ENCODE results near the gene ATXN7.

ATXN7 gene

DNA sequence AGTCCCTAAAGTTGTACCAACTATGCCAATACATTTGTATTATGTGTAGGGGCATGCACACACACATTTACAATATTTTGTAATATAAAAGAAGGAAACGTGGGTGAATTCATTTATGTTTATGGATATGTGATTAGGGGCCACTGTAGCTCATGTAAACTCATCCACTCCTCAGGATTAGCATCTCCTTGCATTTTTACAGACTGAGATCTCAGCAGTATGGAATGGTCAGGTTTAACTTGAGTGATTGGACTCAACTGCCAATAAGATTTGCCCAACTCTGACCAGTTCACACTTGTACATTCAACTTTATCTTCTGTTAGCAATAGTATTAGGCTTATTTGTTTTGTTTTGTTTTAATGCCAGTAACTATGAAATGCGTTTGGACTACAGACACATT, 123.2 kb downstream of the ATXN7 start:
- no peak for DNase-seq (ENCODE audit: low read depth in 2 of 2)

- no peak for DNase-seq (ENCODE audit: low read depth in 2 of 2)
Observed at GRCh38 chr3:63988943-63989342, 125.3 kb downstream of the ATXN7 start.

- no peak for DNase-seq (ENCODE audit: low read depth in 2 of 2)
Observed at GRCh38 chr3:63990204-63990603, 126.5 kb downstream of the ATXN7 start.

GRCh38 chr3:63990733-63991132, 127.1 kb downstream of the ATXN7 start:
- no peak for DNase-seq (ENCODE audit: low read depth in 2 of 2)

DNA sequence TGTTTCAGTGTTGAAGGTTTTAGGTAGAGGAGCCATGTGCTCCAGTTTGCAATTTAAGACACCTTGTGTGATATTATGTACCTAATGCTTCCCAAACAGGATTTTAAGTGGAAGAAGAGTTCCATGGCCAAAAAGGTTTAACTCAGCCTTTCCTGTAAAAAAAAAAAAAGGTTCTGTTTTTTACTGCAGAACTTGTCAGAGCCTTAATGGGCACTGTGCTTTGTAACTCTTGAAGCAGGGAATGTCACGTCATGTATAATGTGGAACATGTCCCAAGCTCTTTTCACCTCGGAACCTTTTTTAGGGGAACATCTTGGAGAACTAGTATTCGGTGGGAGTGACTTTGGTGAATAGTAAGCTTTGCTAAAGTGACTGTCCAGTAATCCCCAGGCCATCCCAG, 128.0 kb downstream of the ATXN7 start:
- DNase-seq (ENCODE audit: low read depth in 2 of 2): no peak

GRCh38 chr3:63992516-63993209, 129.0 kb downstream of the ATXN7 start:
- no peak for DNase-seq (ENCODE audit: low read depth in 2 of 2)

- peak; percentile 53 to 61 for DNase-seq (ENCODE audit: low read depth in 2 of 2)
Observed at GRCh38 chr3:63993653-63994079, 130.0 kb downstream of the ATXN7 start.

- no peak for DNase-seq (ENCODE audit: low read depth in 2 of 2)
Observed at GRCh38 chr3:63995086-63995485, 131.4 kb downstream of the ATXN7 start.

DNA sequence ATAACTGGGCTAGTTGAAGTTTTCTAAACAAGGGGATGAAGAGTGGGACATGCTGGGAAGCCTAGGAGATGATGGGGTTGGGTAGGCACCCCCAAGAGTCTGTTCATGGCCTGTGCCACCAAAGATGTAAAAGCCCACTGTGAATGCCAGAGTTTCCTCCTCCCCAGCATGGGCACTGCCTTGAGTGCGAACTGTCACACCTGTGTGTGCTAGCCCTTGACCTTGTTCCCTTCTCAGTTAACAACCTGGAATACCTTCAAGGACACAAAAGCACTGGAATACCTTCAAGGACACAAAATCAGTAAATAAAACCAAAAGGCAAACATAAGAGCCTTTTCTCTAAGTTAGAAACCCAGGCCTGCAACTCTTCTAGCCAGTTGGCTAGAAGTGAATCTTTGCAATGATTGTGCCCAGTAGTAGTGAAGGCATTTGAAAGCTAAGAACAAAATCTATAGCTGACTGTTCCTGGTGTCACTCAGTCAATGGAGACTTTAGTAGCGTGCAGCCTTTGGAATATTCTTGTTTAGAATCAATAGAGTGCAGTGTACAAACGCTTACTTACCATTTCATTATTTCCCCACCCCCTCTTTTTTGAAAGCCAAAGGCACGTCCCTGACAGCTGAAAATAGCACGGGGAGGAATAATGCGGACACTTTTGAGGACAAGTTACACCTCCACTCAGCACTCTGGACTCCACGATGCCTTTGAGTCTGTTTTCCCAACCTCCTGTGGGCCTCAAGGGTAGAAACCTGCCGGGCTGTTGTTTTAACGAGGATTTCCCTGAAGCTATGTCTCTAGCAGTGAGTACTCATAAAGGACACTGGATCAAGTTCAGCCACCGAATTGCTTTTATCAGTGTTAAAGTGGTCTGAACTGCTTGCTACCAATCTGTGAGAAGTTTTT, 135.4 kb downstream of the ATXN7 start:
- no peak for DNase-seq (ENCODE audit: low read depth in 2 of 2)

- no peak for DNase-seq (ENCODE audit: low read depth in 2 of 2)
Observed at GRCh38 chr3:64000453-64001055, 136.9 kb downstream of the ATXN7 start.

DNA sequence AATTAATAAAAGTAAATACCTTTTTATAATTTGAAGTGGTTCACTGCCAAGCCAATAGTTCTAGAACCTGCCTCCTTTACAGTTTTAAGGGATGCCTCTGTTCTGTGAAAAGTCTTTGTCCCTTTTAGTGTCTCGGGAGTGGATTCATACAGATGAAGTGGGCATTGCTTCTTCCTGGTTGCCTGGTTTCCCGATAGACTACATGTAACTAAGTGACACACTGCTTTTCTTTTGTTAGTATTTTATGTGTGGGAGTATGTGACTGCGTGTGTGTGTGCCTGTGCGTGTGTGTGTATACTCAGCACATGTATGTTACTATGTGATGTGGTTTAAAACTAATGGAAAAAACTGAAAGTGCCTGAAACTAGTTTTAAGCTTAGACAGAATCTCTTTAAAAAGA, 138.6 kb downstream of the ATXN7 start:
- no peak for DNase-seq (ENCODE audit: low read depth in 2 of 2)

GRCh38 chr3:64003589-64003988, 139.9 kb downstream of the ATXN7 start:
- DNase-seq (ENCODE audit: low read depth in 2 of 2): no peak

GRCh38 chr3:64008017-64008416, 144.3 kb downstream of the ATXN7 start:
- DNase-seq (ENCODE audit: low read depth in 2 of 2): no peak

GRCh38 chr3:64008487-64009351, 145.1 kb downstream of the ATXN7 start:
- DNase-seq (ENCODE audit: low read depth in 2 of 2): no peak

DNA sequence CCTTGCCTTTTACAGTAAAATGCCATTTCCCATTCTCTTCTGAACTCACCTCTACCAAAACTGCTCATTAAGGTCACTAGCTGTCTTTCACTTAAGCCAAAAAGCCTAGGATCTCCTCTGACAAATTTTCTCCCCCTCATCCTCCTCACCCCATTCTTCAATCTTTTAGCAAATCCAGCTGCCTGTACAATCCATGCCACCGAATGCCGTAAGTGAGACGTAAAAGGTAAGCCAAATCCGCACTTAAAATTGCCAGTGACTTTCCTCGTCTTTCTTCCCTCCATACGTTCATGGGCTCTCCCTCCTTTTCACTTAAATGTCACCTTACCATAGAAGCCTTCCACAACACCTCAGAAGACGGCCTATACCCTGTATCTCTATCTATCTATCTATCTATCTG, 145.9 kb downstream of the ATXN7 start:
- no peak for DNase-seq (ENCODE audit: low read depth in 2 of 2)

GRCh38 chr3:64010199-64010598, 146.5 kb downstream of the ATXN7 start:
- DNase-seq (ENCODE audit: low read depth in 2 of 2): no peak

- no peak for DNase-seq (ENCODE audit: low read depth in 2 of 2)
Observed at GRCh38 chr3:64011685-64012084, 148.0 kb downstream of the ATXN7 start.

GRCh38 chr3:64016941-64017620, 153.4 kb downstream of the ATXN7 start:
- no peak for DNase-seq (ENCODE audit: low read depth in 2 of 2)

DNA sequence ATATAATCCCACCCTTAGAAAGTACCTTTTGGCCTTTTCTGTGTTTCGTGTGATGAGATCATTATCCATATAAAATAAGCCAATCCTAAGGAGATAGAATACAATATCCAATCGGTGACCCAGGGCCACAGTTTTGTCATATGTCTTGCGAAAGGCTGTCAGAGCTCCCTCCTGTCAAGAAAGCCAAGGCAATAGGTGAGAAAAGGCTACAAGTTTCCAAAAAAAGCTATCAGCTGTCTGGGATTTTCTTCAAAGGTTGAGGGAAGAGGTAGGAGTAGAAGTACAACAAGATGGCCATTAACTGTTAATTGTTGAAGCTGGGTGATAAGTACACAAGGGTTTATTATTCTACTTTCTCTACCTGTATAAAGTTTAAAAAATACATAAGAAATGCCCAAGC, 155.6 kb downstream of the ATXN7 start:
- DNase-seq (ENCODE audit: low read depth in 2 of 2): no peak

- no peak for DNase-seq (ENCODE audit: low read depth in 2 of 2)
Observed at GRCh38 chr3:64019879-64020278, 156.2 kb downstream of the ATXN7 start.

- DNase-seq (ENCODE audit: low read depth in 2 of 2): no peak
Observed at GRCh38 chr3:64021922-64022321, 158.3 kb downstream of the ATXN7 start.
